Right hindlimb (tissue), 1 donor: Measurements from ENCODE around the gene STXBP4.

Experiments
- DNase-seq: peaks from one replicate; pipeline ENCODE4 v3.0.0-alpha.2; 2018

Gene STXBP4

GRCh38 chr17:55133583-55133982, 165.0 kb downstream of the STXBP4 start:
- DNase-seq = no peak

GRCh38 chr17:55134486-55135157, 166.1 kb downstream of the STXBP4 start:
- DNase-seq = no peak

- DNase-seq = no peak
These were observed 172.2 kb downstream of the STXBP4 start for GRCh38 chr17:55140809-55141208.

GRCh38 chr17:55144518-55144917, 176.0 kb downstream of the STXBP4 start:
- no peak for DNase-seq

- no peak for DNase-seq
These were observed 180.9 kb downstream of the STXBP4 start for GRCh38 chr17:55149485-55149884.

GRCh38 chr17:55152236-55152635, 183.7 kb downstream of the STXBP4 start:
- no peak for DNase-seq

GRCh38 chr17:55154101-55154500, 185.5 kb downstream of the STXBP4 start:
- no peak for DNase-seq

GRCh38 chr17:55155856-55156560, 187.4 kb downstream of the STXBP4 start:
- no peak for DNase-seq

- no peak for DNase-seq
These were observed 188.6 kb downstream of the STXBP4 start for GRCh38 chr17:55157165-55157564.

- DNase-seq = no peak
These were observed 189.9 kb downstream of the STXBP4 start for GRCh38 chr17:55158439-55158838.

- no peak for DNase-seq
These were observed 190.7 kb downstream of the STXBP4 start for GRCh38 chr17:55159251-55159650.

GRCh38 chr17:55160501-55160900, 191.9 kb downstream of the STXBP4 start:
- no peak for DNase-seq

- no peak for DNase-seq
These were observed 193.5 kb downstream of the STXBP4 start for GRCh38 chr17:55161935-55162555.

GRCh38 chr17:55162556-55162946, 194.0 kb downstream of the STXBP4 start:
- DNase-seq = no peak

- DNase-seq = no peak
These were observed 194.8 kb downstream of the STXBP4 start for GRCh38 chr17:55163408-55163807.

GRCh38 chr17:55166506-55166905, 197.9 kb downstream of the STXBP4 start:
- no peak for DNase-seq

- DNase-seq = no peak
These were observed 198.6 kb downstream of the STXBP4 start for GRCh38 chr17:55167024-55167725.

- no peak for DNase-seq
These were observed 200.6 kb downstream of the STXBP4 start for GRCh38 chr17:55168958-55169687.

GRCh38 chr17:55171634-55172328, 203.2 kb downstream of the STXBP4 start:
- DNase-seq = no peak

- DNase-seq = no peak
These were observed 204.0 kb downstream of the STXBP4 start for GRCh38 chr17:55172612-55173011.

GRCh38 chr17:55174133-55174532, 205.6 kb downstream of the STXBP4 start:
- DNase-seq = no peak

GRCh38 chr17:55175788-55176427, 207.3 kb downstream of the STXBP4 start:
- DNase-seq = no peak
